GM18909 (cell line): ENCODE results near the gene GRAP.
A peak's percentile ranks its signal among the peaks of the same experiment; 100 is the strongest.

ENCODE experiments used
- ATAC-seq: cut with Tn5 transposase; IDR thresholded peaks from one replicate; pipeline ENCODE4 v1.9.1; 2021; ENCODE audit warnings: mild to moderate bottlenecking; ENCODE audit not compliant: unreplicated experiment, poor library complexity

GRAP gene

GRCh38 chr17:19004421-19005136, 42.2 kb downstream of the GRAP start, which contains the start of gene FAM83G:
Gene FAM83G (minus strand): TSS chr17:19004764. CDS start chr17:19004041, 723 bp downstream.
- peak; percentile 79 for ATAC-seq

- ATAC-seq, result peak; percentile 21
Measured at GRCh38 chr17:19003543-19004420, 43.0 kb downstream of the GRAP start.

GRCh38 chr17:19002805-19003542, 43.8 kb downstream of the GRAP start:
- ATAC-seq, result no peak

- ATAC-seq, result no peak
Measured at GRCh38 chr17:19001907-19002590, 44.7 kb downstream of the GRAP start.

GRCh38 chr17:19000531-19001325, 46.0 kb downstream of the GRAP start:
- ATAC-seq, result no peak

- no peak for ATAC-seq
Measured at GRCh38 chr17:18999911-19000310, 46.8 kb downstream of the GRAP start.

- no peak for ATAC-seq
Measured at GRCh38 chr17:18999394-18999793, 47.4 kb downstream of the GRAP start.

GRCh38 chr17:18997650-18998196, 49.0 kb downstream of the GRAP start:
- no peak for ATAC-seq

- ATAC-seq, result no peak
Measured at GRCh38 chr17:18996458-18996857, 50.3 kb downstream of the GRAP start.

- ATAC-seq, result no peak
Measured at GRCh38 chr17:18995220-18995619, 51.5 kb downstream of the GRAP start.

GRCh38 chr17:18994631-18995030, 52.1 kb downstream of the GRAP start:
- ATAC-seq, result no peak

- no peak for ATAC-seq
Measured at GRCh38 chr17:18993905-18994526, 52.7 kb downstream of the GRAP start.

GRCh38 chr17:18992454-18993130, 54.2 kb downstream of the GRAP start:
- peak; percentile 65 for ATAC-seq

GRCh38 chr17:18991531-18992315, 55.0 kb downstream of the GRAP start:
- no peak for ATAC-seq

GRCh38 chr17:18990331-18990730, 56.4 kb downstream of the GRAP start:
- ATAC-seq, result no peak

GRCh38 chr17:18988546-18989173, 58.1 kb downstream of the GRAP start:
- ATAC-seq, result no peak
